Measurements from ENCODE around the gene SIMC1. TPM values are rescaled to one million over a fixed set of nuclear protein-coding genes. Genes with fewer than 3 reads are reported as not detected.

SIMC1 gene
- 5.2 and 6.7 TPM in 2 replicates for total RNA-seq

GRCh38 chr5:176237971-176238644 is at the start of gene SIMC1:
Gene SIMC1 (plus strand): TSS chr5:176238424. CDS start chr5:176238509, 85 bp downstream.

GRCh38 chr5:176361437-176362232 is 123.4 kb downstream of the SIMC1 start, which contains the start of gene KIAA1191:
Gene KIAA1191 (minus strand): TSS chr5:176361764. CDS start chr5:176359508, 2,256 bp downstream.

GRCh38 chr5:176365351-176366231 is 127.4 kb downstream of the SIMC1 start, which contains the start of gene ARL10:
Gene ARL10 (plus strand): TSS chr5:176365487. CDS start chr5:176365564, 77 bp downstream.

GRCh38 chr5:176388444-176389134 is 150.4 kb downstream of the SIMC1 start, which contains the start of the genes HIGD2A and NOP16:
Gene HIGD2A (plus strand): TSS chr5:176388751. CDS start chr5:176388820, 69 bp downstream.
Gene NOP16 (minus strand): TSS chr5:176388598. CDS start chr5:176388539, 59 bp downstream.

Other genes with a start within 250 kb of the SIMC1 start
- gene KIAA1191, start 123.3 kb downstream of the SIMC1 start, total RNA-seq, result 65.5 and 68.2 TPM in 2 replicates
- 12.5 and 13.7 TPM in 2 replicates for gene ARL10, start 127.1 kb downstream of the SIMC1 start, total RNA-seq
- gene NOP16, start 150.2 kb downstream of the SIMC1 start, total RNA-seq, result 11.4 and 20.0 TPM in 2 replicates
- 17.0 and 25.4 TPM in 2 replicates for gene HIGD2A, start 150.3 kb downstream of the SIMC1 start, total RNA-seq
- gene CLTB, start 178.1 kb downstream of the SIMC1 start, total RNA-seq, result 89.4 and 139 TPM in 2 replicates
- 36.5 and 38.3 TPM in 2 replicates for gene FAF2, start 210.0 kb downstream of the SIMC1 start, total RNA-seq